K562 (cell line): ENCODE data around the gene POMGNT1. TPM values are rescaled to one million over a fixed set of nuclear protein-coding genes. Genes with fewer than 3 reads are reported as not detected.
A peak's percentile ranks its signal among the peaks of the same experiment; 100 is the strongest.

Experiments
- ATF7 ChIP-seq: fragments of 450-650 bp; IDR thresholded peaks from 2 replicates; pipeline ENCODE4 v1.7.1; 2014; ENCODE audit warnings: mild to moderate bottlenecking, moderate library complexity
- CAMTA2 ChIP-seq: fragments of 250-450 bp; sonication (Bioruptor Pico); conservative IDR thresholded peaks from 2 replicates; pipeline ENCODE4 v1.5.1; 2022
- CHCHD3 ChIP-seq: fragments of 250-450 bp; sonication (Bioruptor Pico); IDR thresholded peaks from 2 replicates; pipeline ENCODE4 v2.1.2; 2022; ENCODE audit warnings: mild to moderate bottlenecking
- CHD1 ChIP-seq: fragments of 200-600 bp; sonication (generic); IDR thresholded peaks from one replicate; pipeline ENCODE4 v1.6.1; 2012; ENCODE audit warnings: mild to moderate bottlenecking, moderate library complexity, low read length, inconsistent platforms
- GABPB1 ChIP-seq: sonication (generic); formaldehyde crosslinking; IDR thresholded peaks from 2 replicates; pipeline ENCODE4 v1.8.0; 2022; ENCODE audit warnings: mild to moderate bottlenecking, missing genetic modification reagents
- JUN ChIP-seq, 2 experiments: sonication (generic) in 1 of 2; formaldehyde crosslinking in 1 of 2; IDR thresholded peaks; 2 replicates each; pipeline versions ENCODE4 v1.6.1 to v1.8.0; 2012 to 2022; ENCODE audit warnings: borderline replicate concordance in 2 of 2, mild to moderate bottlenecking in 2 of 2, improper control_type of control experiment in 1 of 2, low read depth in 1 of 2, low read length in 1 of 2, missing genetic modification reagents in 1 of 2
- MCM3 ChIP-seq: fragments of 450-650 bp; IDR thresholded peaks from 2 replicates; pipeline ENCODE4 v1.6.1; 2016
- MCM7 ChIP-seq, 2 experiments: fragments of 450-650 bp; IDR thresholded peaks; 2 replicates each; pipeline ENCODE4 v1.6.1; 2016 to 2018
- MIER1 ChIP-seq: fragments of 450-650 bp; IDR thresholded peaks from 2 replicates; pipeline ENCODE4 v1.6.1; 2016; ENCODE audit warnings: antibody characterized with exemption, mild to moderate bottlenecking, low read depth
- RFX7 ChIP-seq: fragments of 250-450 bp; sonication (Bioruptor Pico); IDR thresholded peaks from 2 replicates; pipeline ENCODE4 v1.5.1; 2021; ENCODE audit warnings: mild to moderate bottlenecking
- SAP30 ChIP-seq: fragments of 200-600 bp; sonication (generic); IDR thresholded peaks from 2 replicates; pipeline ENCODE4 v1.6.1; 2012; ENCODE audit warnings: borderline replicate concordance, low read depth, mild to moderate bottlenecking, moderate library complexity, low read length, control low read depth, inconsistent platforms; ENCODE audit not compliant: insufficient read depth, poor library complexity, severe bottlenecking
- SIN3A ChIP-seq, 2 experiments: fragments of 150-350 bp in 1 of 2; IDR thresholded peaks; 2 replicates each; pipeline ENCODE4 v1.6.1; 2011 to 2016; ENCODE audit warnings: borderline replicate concordance in 2 of 2, low read depth in 2 of 2, low read length in 2 of 2, mild to moderate bottlenecking in 2 of 2, moderate library complexity in 2 of 2; ENCODE audit not compliant: control insufficient read depth in 1 of 2
- ZNF121 ChIP-seq: sonication (generic); formaldehyde crosslinking; conservative IDR thresholded peaks from 2 replicates; pipeline ENCODE4 v1.8.0; 2022; ENCODE audit warnings: missing genetic modification reagents
- ZNF644 ChIP-seq: fragments of 200-800 bp; sonication (Bioruptor generic); IDR thresholded peaks from 2 replicates; pipeline ENCODE4 v1.6.1; 2016; ENCODE audit warnings: low read depth, missing genetic modification characterization, missing compliant biosample characterization
- polyA plus RNA-seq, 8 experiments: library from polyadenylated mRNA; depleted of rRNA in 4 of 8; stranded (reverse) in 5 of 8; unstranded in 3 of 8; fragments of >200 nt; fragmentation: Nextera tagmentation in 2 of 8; fragmentation: Illumina TruSeq in 1 of 8; extraction: Ambion mirVana in 2 of 8; extraction: Trizol in 1 of 8; gene quantifications; 2 replicates each; pipeline versions ENCODE4 v1.2.1 to v1.2.3, GENCODE V29; 2011 to 2014; ENCODE audit warnings: inconsistent platforms in 1 of 8, missing spikeins in 1 of 8
- total RNA-seq, 7 experiments: library from RNA; depleted of rRNA in 6 of 7; stranded (reverse); fragments of >200 nt in 6 of 7; fragmentation: Illumina TruSeq in 2 of 7; extraction: Trizol in 2 of 7; gene quantifications; 2 replicates each; pipeline versions ENCODE4 v1.2.1 to v1.2.3, GENCODE V29; 2011 to 2021; ENCODE audit warnings: low replicate concordance in 1 of 7
- TF ChIP-seq, protein P1 (sequence below): fragments of 250-450 bp; sonication (Bioruptor Pico); IDR thresholded peaks from 2 replicates; pipeline ENCODE4 v1.8.0; 2021; ENCODE audit warnings: moderate library complexity, mild to moderate bottlenecking, inconsistent platforms
- TF ChIP-seq, protein P2 (sequence below): fragments of 250-450 bp; sonication (Bioruptor Pico); IDR thresholded peaks from 2 replicates; pipeline ENCODE4 v1.4.0; 2020; ENCODE audit warnings: mild to moderate bottlenecking, moderate library complexity
- TF ChIP-seq, protein P3 (sequence below): sonication (generic); formaldehyde crosslinking; IDR thresholded peaks from 2 replicates; pipeline ENCODE4 v1.8.0; 2023; ENCODE audit warnings: mild to moderate bottlenecking, missing genetic modification reagents

POMGNT1 gene
- total and polyA plus RNA-seq, 9 of the 15 experiments (the other 6 are each of a cell fraction or from before 2014, with no cell fraction given), result 14.1 to 58.9 (median 37.8) TPM

DNA sequence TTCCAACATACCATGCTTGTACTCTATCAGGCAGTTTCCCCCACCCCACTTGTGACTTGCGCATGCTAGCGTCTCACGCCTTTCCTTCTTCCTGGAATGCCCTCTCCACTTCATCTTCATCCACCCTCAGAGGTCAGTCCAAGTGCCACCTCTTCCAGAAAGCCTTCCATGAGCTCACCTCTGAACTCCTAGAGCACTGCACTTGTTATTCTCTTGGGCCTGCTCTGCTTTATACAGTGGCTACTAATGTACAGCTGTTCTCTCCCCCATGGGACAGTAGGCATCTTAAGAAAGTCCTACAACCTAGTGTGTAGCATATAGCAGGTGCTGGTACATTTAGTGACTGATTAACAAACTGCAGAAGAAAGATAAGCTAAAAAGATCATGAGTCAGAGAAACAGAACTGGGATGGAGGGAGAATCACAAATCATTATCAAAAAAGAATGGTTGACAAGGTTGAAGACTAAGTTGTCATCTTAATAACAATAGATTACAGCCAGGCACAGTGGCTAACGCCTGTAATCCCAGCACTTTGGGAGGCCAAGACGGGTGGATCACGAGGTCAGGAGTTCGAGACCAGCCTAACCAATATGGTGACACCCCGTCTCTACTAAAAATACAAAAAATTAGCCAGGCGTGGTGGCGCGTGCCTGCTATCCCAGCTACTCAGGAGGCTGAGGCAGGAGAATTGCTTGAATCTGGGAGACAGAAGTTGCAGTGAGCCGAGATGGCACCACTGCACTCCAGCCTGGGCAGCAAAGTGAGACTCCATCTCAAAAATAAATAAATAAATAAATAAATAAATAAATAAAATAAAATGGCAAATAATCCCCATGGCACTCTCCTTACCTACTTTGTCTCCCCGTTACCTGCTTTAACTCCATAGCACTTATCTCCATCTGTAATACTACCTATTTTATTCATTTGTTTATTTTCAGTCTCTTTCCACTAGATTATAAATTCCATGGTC lies 39.6 kb downstream of the POMGNT1 start (continued):
- TF ChIP-seq, protein P1, sequence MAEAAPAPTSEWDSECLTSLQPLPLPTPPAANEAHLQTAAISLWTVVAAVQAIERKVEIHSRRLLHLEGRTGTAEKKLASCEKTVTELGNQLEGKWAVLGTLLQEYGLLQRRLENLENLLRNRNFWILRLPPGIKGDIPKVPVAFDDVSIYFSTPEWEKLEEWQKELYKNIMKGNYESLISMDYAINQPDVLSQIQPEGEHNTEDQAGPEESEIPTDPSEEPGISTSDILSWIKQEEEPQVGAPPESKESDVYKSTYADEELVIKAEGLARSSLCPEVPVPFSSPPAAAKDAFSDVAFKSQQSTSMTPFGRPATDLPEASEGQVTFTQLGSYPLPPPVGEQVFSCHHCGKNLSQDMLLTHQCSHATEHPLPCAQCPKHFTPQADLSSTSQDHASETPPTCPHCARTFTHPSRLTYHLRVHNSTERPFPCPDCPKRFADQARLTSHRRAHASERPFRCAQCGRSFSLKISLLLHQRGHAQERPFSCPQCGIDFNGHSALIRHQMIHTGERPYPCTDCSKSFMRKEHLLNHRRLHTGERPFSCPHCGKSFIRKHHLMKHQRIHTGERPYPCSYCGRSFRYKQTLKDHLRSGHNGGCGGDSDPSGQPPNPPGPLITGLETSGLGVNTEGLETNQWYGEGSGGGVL (CRISPR knock-in tag), result no peak
- no peak for TF ChIP-seq MCM3
- TF ChIP-seq MIER1, result peak; percentile 70
- TF ChIP-seq ZNF121 (CRISPR knock-in tag), result no peak
- TF ChIP-seq GABPB1 (CRISPR knock-in tag), result peak; percentile 64; the same call in 1 of the 2 replicates
- TF ChIP-seq, protein P2, sequence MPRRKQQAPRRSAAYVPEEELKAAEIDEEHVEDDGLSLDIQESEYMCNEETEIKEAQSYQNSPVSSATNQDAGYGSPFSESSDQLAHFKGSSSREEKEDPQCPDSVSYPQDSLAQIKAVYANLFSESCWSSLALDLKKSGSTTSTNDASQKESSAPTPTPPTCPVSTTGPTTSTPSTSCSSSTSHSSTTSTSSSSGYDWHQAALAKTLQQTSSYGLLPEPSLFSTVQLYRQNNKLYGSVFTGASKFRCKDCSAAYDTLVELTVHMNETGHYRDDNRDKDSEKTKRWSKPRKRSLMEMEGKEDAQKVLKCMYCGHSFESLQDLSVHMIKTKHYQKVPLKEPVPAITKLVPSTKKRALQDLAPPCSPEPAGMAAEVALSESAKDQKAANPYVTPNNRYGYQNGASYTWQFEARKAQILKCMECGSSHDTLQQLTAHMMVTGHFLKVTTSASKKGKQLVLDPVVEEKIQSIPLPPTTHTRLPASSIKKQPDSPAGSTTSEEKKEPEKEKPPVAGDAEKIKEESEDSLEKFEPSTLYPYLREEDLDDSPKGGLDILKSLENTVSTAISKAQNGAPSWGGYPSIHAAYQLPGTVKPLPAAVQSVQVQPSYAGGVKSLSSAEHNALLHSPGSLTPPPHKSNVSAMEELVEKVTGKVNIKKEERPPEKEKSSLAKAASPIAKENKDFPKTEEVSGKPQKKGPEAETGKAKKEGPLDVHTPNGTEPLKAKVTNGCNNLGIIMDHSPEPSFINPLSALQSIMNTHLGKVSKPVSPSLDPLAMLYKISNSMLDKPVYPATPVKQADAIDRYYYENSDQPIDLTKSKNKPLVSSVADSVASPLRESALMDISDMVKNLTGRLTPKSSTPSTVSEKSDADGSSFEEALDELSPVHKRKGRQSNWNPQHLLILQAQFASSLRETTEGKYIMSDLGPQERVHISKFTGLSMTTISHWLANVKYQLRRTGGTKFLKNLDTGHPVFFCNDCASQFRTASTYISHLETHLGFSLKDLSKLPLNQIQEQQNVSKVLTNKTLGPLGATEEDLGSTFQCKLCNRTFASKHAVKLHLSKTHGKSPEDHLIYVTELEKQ (CRISPR knock-in tag), result no peak
- TF ChIP-seq ZNF644 (tag), result peak; percentile 94; the same call in 1 of the 2 replicates
- peak; percentile 90 for TF ChIP-seq JUN (IDR thresholded peaks at IDR 0.05; ENCODE audit: borderline replicate concordance, low read depth, low read length)
- TF ChIP-seq JUN (CRISPR knock-in tag; IDR thresholded peaks at IDR 0.05; ENCODE audit: borderline replicate concordance), result peak; percentile 86; the same call in 1 of the 2 replicates
- no peak for TF ChIP-seq CAMTA2 (CRISPR knock-in tag)
- TF ChIP-seq RFX7 (CRISPR knock-in tag), result no peak
- no peak for TF ChIP-seq CHCHD3 (CRISPR knock-in tag)
- TF ChIP-seq MCM7 (IDR thresholded peaks at IDR 0.05), result no peak
- TF ChIP-seq SAP30, result no peak
- TF ChIP-seq ATF7, result peak; percentile 92
- no peak for TF ChIP-seq CHD1
- no peak for TF ChIP-seq SIN3A (IDR thresholded peaks at IDR 0.05; ENCODE audit: borderline replicate concordance in 2 of 2, control insufficient read depth in 1 of 2, low read depth in 2 of 2, low read length in 2 of 2)
- TF ChIP-seq, protein P3, sequence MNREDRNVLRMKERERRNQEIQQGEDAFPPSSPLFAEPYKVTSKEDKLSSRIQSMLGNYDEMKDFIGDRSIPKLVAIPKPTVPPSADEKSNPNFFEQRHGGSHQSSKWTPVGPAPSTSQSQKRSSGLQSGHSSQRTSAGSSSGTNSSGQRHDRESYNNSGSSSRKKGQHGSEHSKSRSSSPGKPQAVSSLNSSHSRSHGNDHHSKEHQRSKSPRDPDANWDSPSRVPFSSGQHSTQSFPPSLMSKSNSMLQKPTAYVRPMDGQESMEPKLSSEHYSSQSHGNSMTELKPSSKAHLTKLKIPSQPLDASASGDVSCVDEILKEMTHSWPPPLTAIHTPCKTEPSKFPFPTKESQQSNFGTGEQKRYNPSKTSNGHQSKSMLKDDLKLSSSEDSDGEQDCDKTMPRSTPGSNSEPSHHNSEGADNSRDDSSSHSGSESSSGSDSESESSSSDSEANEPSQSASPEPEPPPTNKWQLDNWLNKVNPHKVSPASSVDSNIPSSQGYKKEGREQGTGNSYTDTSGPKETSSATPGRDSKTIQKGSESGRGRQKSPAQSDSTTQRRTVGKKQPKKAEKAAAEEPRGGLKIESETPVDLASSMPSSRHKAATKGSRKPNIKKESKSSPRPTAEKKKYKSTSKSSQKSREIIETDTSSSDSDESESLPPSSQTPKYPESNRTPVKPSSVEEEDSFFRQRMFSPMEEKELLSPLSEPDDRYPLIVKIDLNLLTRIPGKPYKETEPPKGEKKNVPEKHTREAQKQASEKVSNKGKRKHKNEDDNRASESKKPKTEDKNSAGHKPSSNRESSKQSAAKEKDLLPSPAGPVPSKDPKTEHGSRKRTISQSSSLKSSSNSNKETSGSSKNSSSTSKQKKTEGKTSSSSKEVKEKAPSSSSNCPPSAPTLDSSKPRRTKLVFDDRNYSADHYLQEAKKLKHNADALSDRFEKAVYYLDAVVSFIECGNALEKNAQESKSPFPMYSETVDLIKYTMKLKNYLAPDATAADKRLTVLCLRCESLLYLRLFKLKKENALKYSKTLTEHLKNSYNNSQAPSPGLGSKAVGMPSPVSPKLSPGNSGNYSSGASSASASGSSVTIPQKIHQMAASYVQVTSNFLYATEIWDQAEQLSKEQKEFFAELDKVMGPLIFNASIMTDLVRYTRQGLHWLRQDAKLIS (CRISPR knock-in tag), result 0 out of 2 replicates have a peak, but pooled peaks have one; percentile 81
